Measurements from ENCODE around the gene GCFC2. TPM values are rescaled to one million over a fixed set of nuclear protein-coding genes. Genes with fewer than 3 reads are reported as not detected.

The GCFC2 gene
- total and polyA plus RNA-seq, 2 experiments from 2014 or later = 12.0 to 12.3 TPM

DNA sequence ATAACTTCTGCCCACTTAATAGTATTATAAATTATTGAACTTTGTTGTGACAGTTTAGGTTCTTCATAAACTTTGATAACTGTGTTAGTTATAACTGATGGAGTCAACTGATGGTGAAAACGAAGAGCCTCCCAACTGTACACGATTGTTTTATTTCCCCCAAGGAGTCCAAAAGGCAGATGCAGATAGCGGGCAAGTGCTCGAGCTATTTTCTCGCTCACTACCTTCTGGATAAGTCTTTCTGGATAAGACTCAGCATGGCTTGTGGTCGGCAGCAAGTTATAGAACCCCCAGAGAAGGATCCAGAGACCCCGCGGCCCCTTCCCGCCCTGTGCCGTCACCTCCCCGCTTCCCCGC lies 517 bp downstream of the GCFC2 start:
- Histone ChIP-seq H3K9me2 (ENCODE audit: insufficient read depth) (no peaks in the 10 kb centered on the region), H3K9me3 (ENCODE audit: low read depth) (no peaks in the 10 kb centered on the region), H3K27me3 (replicated peaks; ENCODE audit: insufficient read depth) (no peaks in the 10 kb centered on the region), H3K4me2 (ENCODE audit: unreplicated experiment) (peak overlapping the region; percentile 90), H3K4me1 (ENCODE audit: insufficient read depth) (peaks cover 39% of the 10 kb centered on the region), H3K9ac (peak overlapping the region; percentile 88), H3K4me3 (peak overlapping the region; percentile 88), H3K36me3 (ENCODE audit: low read depth) (no peaks in the 10 kb centered on the region), H3K79me2 (ENCODE audit: insufficient read depth) (peaks cover 37% of the 10 kb centered on the region), H3K27ac (peak overlapping the region; percentile 73), H3F3A (ENCODE audit: insufficient read depth) (peaks cover 7% of the 10 kb centered on the region; the same call in 1 of the 2 replicates), H2AFZ (peak overlapping the region; percentile 100), H4K20me1 (ENCODE audit: insufficient read depth) (no peaks in the 10 kb centered on the region)
- WGBS, 2 experiments (ENCODE audit: low coverage in 1 of 2, low lambda C conversion rate in 2 of 2, missing lambda C conversion rate in 2 of 2) = 0 to 1% methylated on average over 8 to 12 of the region's 12 CpGs
- in situ Hi-C loops (cut with MboI) = no loop called here
- TF ChIP-seq EZH2 (IDR thresholded peaks at IDR 0.05; ENCODE audit: insufficient read depth, poor library complexity, severe bottlenecking) = no peak
- no peak for TF ChIP-seq EZH2phosphoT487 (IDR thresholded peaks at IDR 0.05; ENCODE audit: insufficient read depth, low read depth)
- DNase-seq = no peak

DNA sequence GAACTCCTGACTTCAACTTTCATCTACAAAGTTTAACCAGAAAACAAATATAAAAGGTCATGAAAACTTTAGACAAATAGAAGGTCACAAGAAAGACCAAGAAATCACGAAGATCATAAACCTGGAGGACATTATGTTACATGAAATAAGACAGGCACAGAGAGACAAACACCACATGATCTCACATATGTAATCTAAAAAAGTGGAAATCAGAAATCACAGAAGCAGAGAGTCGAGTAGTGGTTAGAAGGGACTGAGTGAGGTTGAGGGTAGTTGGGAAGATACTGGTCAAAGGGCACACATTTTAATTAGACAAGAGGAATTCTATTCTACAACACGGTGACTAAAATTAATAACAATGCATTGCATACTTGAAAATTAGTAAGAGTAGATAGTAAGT lies 1.4 kb downstream of the GCFC2 start:
- DNase-seq = peak; percentile 11
- WGBS, 2 experiments (ENCODE audit: low coverage in 1 of 2, low lambda C conversion rate in 2 of 2, missing lambda C conversion rate in 2 of 2) = 1 to 2% methylated on average over 3 of the region's 3 CpGs
- Histone ChIP-seq H3K4me3 (peak overlapping the region; percentile 88), H3K9me2 (ENCODE audit: insufficient read depth) (no peaks in the 10 kb centered on the region), H3K4me1 (ENCODE audit: insufficient read depth) (peaks cover 32% of the 10 kb centered on the region), H3K4me2 (ENCODE audit: unreplicated experiment) (peak overlapping the region; percentile 90), H2AFZ (peak overlapping the region; percentile 69), H4K20me1 (ENCODE audit: insufficient read depth) (no peaks in the 10 kb centered on the region), H3K9me3 (ENCODE audit: low read depth) (no peaks in the 10 kb centered on the region), H3K27ac (no peak overlapping the region), H3K79me2 (ENCODE audit: insufficient read depth) (peaks cover 37% of the 10 kb centered on the region), H3F3A (ENCODE audit: insufficient read depth) (peaks cover 7% of the 10 kb centered on the region; the same call in 1 of the 2 replicates), H3K9ac (peak overlapping the region; percentile 88; the same call in 1 of the 2 replicates), H3K27me3 (replicated peaks; ENCODE audit: insufficient read depth) (no peaks in the 10 kb centered on the region), H3K36me3 (ENCODE audit: low read depth) (peaks cover under 1% of the 10 kb centered on the region; the same call in 1 of the 2 replicates)
- in situ Hi-C loops (cut with MboI) = no loop called here
- TF ChIP-seq EZH2 (IDR thresholded peaks at IDR 0.05; ENCODE audit: insufficient read depth, poor library complexity, severe bottlenecking) = no peak
- TF ChIP-seq EZH2phosphoT487 (IDR thresholded peaks at IDR 0.05; ENCODE audit: insufficient read depth, low read depth) = no peak

DNA sequence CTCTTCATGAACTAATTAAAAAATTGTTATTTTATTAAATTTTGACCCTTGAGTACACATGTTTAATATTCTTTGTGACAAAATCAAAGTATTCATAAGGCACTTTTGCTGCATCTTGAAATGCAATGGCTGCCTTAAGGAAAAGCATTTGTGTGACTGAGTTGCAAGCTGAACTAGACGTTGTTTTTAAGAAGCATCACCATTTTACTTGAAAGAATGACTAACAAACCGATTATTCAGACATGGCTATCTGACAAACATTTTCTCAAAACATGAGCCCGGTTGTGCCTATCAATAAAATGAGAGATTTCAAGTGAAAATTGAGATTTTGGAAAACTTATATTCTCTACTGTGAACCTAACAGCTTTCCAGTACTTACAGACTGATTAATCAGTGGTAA lies 2.8 kb downstream of the GCFC2 start:
- in situ Hi-C loops (cut with MboI) = no loop called here
- no peaks in the 10 kb centered on the region for H3K9me2 ChIP-seq (ENCODE audit: insufficient read depth)
- H3K79me2 ChIP-seq (ENCODE audit: insufficient read depth) = peaks cover 37% of the 10 kb centered on the region
- peak overlapping the region; percentile 61 for H3K4me3 ChIP-seq
- peak overlapping the region; percentile 26; the same call in 1 of the 2 replicates for H3K27ac ChIP-seq
- DNase-seq = peak; percentile 68
- H3K27me3 ChIP-seq (replicated peaks; ENCODE audit: insufficient read depth) = no peaks in the 10 kb centered on the region
- no peaks in the 10 kb centered on the region for H4K20me1 ChIP-seq (ENCODE audit: insufficient read depth)
- H3K9ac ChIP-seq = peak overlapping the region; percentile 25; the same call in 1 of the 2 replicates
- peak overlapping the region; percentile 61 for H3K4me2 ChIP-seq (ENCODE audit: unreplicated experiment)
- peaks cover 32% of the 10 kb centered on the region for H3K4me1 ChIP-seq (ENCODE audit: insufficient read depth)
- H2AFZ ChIP-seq = peak overlapping the region; percentile 62
- 3 to 5% methylated on average over 3 of the region's 3 CpGs for WGBS, 2 experiments (ENCODE audit: low coverage in 1 of 2, low lambda C conversion rate in 2 of 2, missing lambda C conversion rate in 2 of 2)
- H3K36me3 ChIP-seq (ENCODE audit: low read depth) = peaks cover 9% of the 10 kb centered on the region; the same call in 1 of the 2 replicates
- TF ChIP-seq EZH2 (IDR thresholded peaks at IDR 0.05; ENCODE audit: insufficient read depth, poor library complexity, severe bottlenecking) = no peak
- TF ChIP-seq EZH2phosphoT487 (IDR thresholded peaks at IDR 0.05; ENCODE audit: insufficient read depth, low read depth) = no peak
- no peaks in the 10 kb centered on the region for H3K9me3 ChIP-seq (ENCODE audit: low read depth)
- H3F3A ChIP-seq (ENCODE audit: insufficient read depth) = peaks cover 7% of the 10 kb centered on the region; the same call in 1 of the 2 replicates

DNA sequence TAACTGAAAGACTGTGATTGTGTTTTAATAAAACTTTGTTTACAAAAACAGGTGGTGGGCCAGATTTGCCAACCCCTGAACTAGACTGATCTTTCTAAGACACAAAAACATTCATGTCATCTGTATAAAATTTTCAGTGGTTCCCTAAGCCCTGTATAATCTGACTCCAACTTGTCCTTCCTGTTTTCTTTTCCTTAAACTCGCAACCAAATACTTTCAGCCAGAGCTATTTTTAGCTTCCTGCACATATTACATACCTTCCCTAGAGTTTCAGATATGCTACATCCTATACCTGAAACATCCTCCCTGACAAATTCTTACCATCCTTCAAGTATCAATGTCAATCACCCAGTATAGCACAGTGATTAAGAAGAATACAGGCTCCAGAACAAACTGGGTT lies 4.8 kb downstream of the GCFC2 start:
- no peak for DNase-seq
- H3K79me2 ChIP-seq (ENCODE audit: insufficient read depth) = peaks cover 37% of the 10 kb centered on the region
- H3K9ac ChIP-seq = no peak overlapping the region
- peaks cover 7% of the 10 kb centered on the region; the same call in 1 of the 2 replicates for H3F3A ChIP-seq (ENCODE audit: insufficient read depth)
- no peak overlapping the region for H3K27ac ChIP-seq
- H3K27me3 ChIP-seq (replicated peaks; ENCODE audit: insufficient read depth) = no peaks in the 10 kb centered on the region
- H3K9me3 ChIP-seq (ENCODE audit: low read depth) = no peaks in the 10 kb centered on the region
- H3K4me3 ChIP-seq = no peak overlapping the region
- no peak overlapping the region for H3K4me2 ChIP-seq (ENCODE audit: unreplicated experiment)
- H3K4me1 ChIP-seq (ENCODE audit: insufficient read depth) = peaks cover 28% of the 10 kb centered on the region
- H2AFZ ChIP-seq = no peak overlapping the region
- peaks cover 23% of the 10 kb centered on the region for H3K36me3 ChIP-seq (ENCODE audit: low read depth)
- no peaks in the 10 kb centered on the region for H3K9me2 ChIP-seq (ENCODE audit: insufficient read depth)
- TF ChIP-seq EZH2phosphoT487 (IDR thresholded peaks at IDR 0.05; ENCODE audit: insufficient read depth, low read depth) (no peak), EZH2 (IDR thresholded peaks at IDR 0.05; ENCODE audit: insufficient read depth, poor library complexity, severe bottlenecking) (no peak)
- no peaks in the 10 kb centered on the region for H4K20me1 ChIP-seq (ENCODE audit: insufficient read depth)
- in situ Hi-C loops (cut with MboI) = no loop called here
- 82 to 94% methylated on average over 1 of the region's 1 CpG for WGBS, 2 experiments (ENCODE audit: low coverage in 1 of 2, low lambda C conversion rate in 2 of 2, missing lambda C conversion rate in 2 of 2)
